ENCODE results near the gene PIPOX.
A peak's percentile ranks its signal among the peaks of the same experiment; 100 is the strongest.

The PIPOX gene

GRCh38 chr17:29045734-29046472, 3.0 kb downstream of the PIPOX start:
- DNase-seq (ENCODE audit: low read depth): no peak
- no peak overlapping the region for H3K4me3 ChIP-seq (ENCODE audit: low read length)
- TF ChIP-seq, protein P1, sequence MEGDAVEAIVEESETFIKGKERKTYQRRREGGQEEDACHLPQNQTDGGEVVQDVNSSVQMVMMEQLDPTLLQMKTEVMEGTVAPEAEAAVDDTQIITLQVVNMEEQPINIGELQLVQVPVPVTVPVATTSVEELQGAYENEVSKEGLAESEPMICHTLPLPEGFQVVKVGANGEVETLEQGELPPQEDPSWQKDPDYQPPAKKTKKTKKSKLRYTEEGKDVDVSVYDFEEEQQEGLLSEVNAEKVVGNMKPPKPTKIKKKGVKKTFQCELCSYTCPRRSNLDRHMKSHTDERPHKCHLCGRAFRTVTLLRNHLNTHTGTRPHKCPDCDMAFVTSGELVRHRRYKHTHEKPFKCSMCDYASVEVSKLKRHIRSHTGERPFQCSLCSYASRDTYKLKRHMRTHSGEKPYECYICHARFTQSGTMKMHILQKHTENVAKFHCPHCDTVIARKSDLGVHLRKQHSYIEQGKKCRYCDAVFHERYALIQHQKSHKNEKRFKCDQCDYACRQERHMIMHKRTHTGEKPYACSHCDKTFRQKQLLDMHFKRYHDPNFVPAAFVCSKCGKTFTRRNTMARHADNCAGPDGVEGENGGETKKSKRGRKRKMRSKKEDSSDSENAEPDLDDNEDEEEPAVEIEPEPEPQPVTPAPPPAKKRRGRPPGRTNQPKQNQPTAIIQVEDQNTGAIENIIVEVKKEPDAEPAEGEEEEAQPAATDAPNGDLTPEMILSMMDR (conservative IDR thresholded peaks at IDR 0.05; ENCODE audit: low read length): no peak

DNA sequence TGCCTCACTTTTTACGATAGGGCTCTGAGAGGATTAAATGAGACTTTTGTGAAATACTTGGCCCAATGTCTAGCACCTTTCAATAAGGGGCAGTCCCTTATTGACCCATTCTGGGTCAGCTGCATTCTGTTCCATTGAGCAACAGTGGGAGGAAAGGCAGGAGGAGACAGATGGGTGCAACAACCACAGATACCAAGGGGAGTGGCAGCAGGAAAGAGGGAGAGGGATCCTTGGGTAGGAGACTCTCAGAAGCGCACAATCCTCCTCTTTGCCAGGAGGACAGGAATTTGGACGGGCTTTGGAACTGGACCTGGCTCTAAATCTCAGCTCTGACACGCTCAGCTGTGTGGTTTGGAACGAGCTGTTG, 3.5 kb downstream of the PIPOX start:
- peak; percentile 9 for DNase-seq (ENCODE audit: low read depth)
- TF ChIP-seq, protein P1 (conservative IDR thresholded peaks at IDR 0.05; ENCODE audit: low read length): no peak
- H3K4me3 ChIP-seq (ENCODE audit: low read length): no peak overlapping the region

DNA sequence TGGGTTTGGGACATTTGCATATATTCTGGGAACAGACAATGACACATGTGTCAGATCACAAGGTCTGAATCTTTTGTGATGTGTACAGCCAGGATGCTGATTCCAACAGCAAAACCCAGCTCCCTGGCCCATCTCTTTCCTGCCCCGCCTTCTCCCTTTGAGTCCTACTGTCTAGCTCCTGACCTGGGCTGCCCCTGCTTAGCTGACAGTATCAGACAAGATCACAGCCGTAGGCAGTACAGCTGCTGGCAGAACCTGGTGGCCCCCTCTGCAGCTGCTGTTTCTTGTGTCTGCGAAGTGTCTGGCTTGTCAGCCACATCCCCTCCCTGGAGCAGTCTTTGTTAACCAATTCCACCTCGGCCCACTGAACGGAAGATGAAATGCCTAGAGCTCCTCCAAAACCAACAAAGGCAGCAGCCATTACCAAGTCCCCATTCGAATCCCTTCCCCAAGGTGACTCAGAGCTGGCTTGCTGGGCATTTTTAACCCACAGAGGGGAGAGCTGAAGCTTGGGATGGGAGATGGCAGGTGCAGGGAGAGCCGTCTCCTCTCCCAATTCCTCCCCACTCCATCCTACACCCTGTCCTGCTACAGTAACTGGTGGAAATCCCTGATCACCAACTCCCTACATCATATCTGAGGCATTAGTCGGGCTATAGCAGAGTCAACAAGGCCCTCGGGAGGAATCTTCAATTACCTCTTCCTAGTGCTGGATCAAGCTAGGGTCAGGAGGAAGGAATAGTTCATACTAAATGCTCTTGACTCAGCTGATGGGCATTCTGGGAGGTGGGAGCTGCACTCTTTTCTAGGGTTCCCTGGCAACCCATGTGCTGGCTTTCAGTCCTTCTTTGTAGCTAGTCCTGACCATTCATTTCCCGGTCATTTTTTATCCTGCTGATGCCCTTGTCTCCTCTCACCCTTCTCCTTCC, 5.8 kb downstream of the PIPOX start:
- DNase-seq (ENCODE audit: low read depth): no peak
- TF ChIP-seq, protein P1 (conservative IDR thresholded peaks at IDR 0.05; ENCODE audit: low read length): no peak
- no peak overlapping the region for H3K4me3 ChIP-seq (ENCODE audit: low read length)

GRCh38 chr17:29049541-29050145, 6.7 kb downstream of the PIPOX start:
- no peak overlapping the region for H3K4me3 ChIP-seq (ENCODE audit: low read length)
- DNase-seq (ENCODE audit: low read depth): no peak
- TF ChIP-seq, protein P1 (conservative IDR thresholded peaks at IDR 0.05; ENCODE audit: low read length): no peak

- TF ChIP-seq, protein P1 (conservative IDR thresholded peaks at IDR 0.05; ENCODE audit: low read length): no peak
- DNase-seq (ENCODE audit: low read depth): no peak
- no peak overlapping the region for H3K4me3 ChIP-seq (ENCODE audit: low read length)
Observed at GRCh38 chr17:29050176-29050575, 7.2 kb downstream of the PIPOX start.

GRCh38 chr17:29051194-29051593, 8.3 kb downstream of the PIPOX start:
- no peak for DNase-seq (ENCODE audit: low read depth)
- TF ChIP-seq, protein P1 (conservative IDR thresholded peaks at IDR 0.05; ENCODE audit: low read length): no peak
- H3K4me3 ChIP-seq (ENCODE audit: low read length): no peak overlapping the region

Measured in AG10803 (cell line).